Measurements from ENCODE around the gene CAPRIN1.

Gene CAPRIN1

GRCh38 chr11:34037016-34037415 is 14.5 kb upstream of the CAPRIN1 start:
- H2AFZ ChIP-seq (ENCODE audit: low read length): no peak overlapping the region
- H3K4me3 ChIP-seq (ENCODE audit: low read length, poor library complexity, severe bottlenecking): no peak overlapping the region
- no peaks in the 10 kb centered on the region for H3K4me1 ChIP-seq (ENCODE audit: insufficient read depth, low read length, poor library complexity, severe bottlenecking)
- H3K9me2 ChIP-seq (replicated peaks; ENCODE audit: low read depth, low read length): no peaks in the 10 kb centered on the region
- no peaks in the 10 kb centered on the region for H3K9me3 ChIP-seq (ENCODE audit: insufficient read depth, low read depth, low read length)
- no peaks in the 10 kb centered on the region for H3K27me3 ChIP-seq (ENCODE audit: insufficient read depth, low read length, poor library complexity, severe bottlenecking)
- H3K36me3 ChIP-seq (ENCODE audit: insufficient read depth, low read length): no peaks in the 10 kb centered on the region
- no peak overlapping the region for H3K4me2 ChIP-seq (ENCODE audit: low read depth, low read length, poor library complexity, severe bottlenecking)
- no peak overlapping the region for H3K9ac ChIP-seq (ENCODE audit: low read depth, low read length, poor library complexity, severe bottlenecking)
- TF ChIP-seq CTCF (conservative IDR thresholded peaks at IDR 0.05; ENCODE audit: low read length) (no peak), EZH2phosphoT487 (IDR thresholded peaks at IDR 0.05; ENCODE audit: borderline replicate concordance) (no peak)
- H3F3A ChIP-seq (ENCODE audit: low read depth): no peaks in the 10 kb centered on the region
- no peaks in the 10 kb centered on the region for H4K20me1 ChIP-seq (ENCODE audit: insufficient read depth, low read length, poor library complexity, severe bottlenecking)
- no peaks in the 10 kb centered on the region for H3K79me2 ChIP-seq (ENCODE audit: insufficient read depth, low read length)

GRCh38 chr11:34040571-34040970 is 11.0 kb upstream of the CAPRIN1 start:
- no peaks in the 10 kb centered on the region for H3K79me2 ChIP-seq (ENCODE audit: insufficient read depth, low read length)
- H3K9ac ChIP-seq (ENCODE audit: low read depth, low read length, poor library complexity, severe bottlenecking): no peak overlapping the region
- H3F3A ChIP-seq (ENCODE audit: low read depth): no peaks in the 10 kb centered on the region
- H3K36me3 ChIP-seq (ENCODE audit: insufficient read depth, low read length): no peaks in the 10 kb centered on the region
- no peaks in the 10 kb centered on the region for H3K9me3 ChIP-seq (ENCODE audit: insufficient read depth, low read depth, low read length)
- peaks cover 3% of the 10 kb centered on the region for H3K4me1 ChIP-seq (ENCODE audit: insufficient read depth, low read length, poor library complexity, severe bottlenecking)
- no peak overlapping the region for H3K4me3 ChIP-seq (ENCODE audit: low read length, poor library complexity, severe bottlenecking)
- TF ChIP-seq CTCF (conservative IDR thresholded peaks at IDR 0.05; ENCODE audit: low read length) (no peak), EZH2phosphoT487 (IDR thresholded peaks at IDR 0.05; ENCODE audit: borderline replicate concordance) (no peak)
- no peak overlapping the region for H3K4me2 ChIP-seq (ENCODE audit: low read depth, low read length, poor library complexity, severe bottlenecking)
- H4K20me1 ChIP-seq (ENCODE audit: insufficient read depth, low read length, poor library complexity, severe bottlenecking): no peaks in the 10 kb centered on the region
- no peak overlapping the region for H2AFZ ChIP-seq (ENCODE audit: low read length)
- H3K9me2 ChIP-seq (replicated peaks; ENCODE audit: low read depth, low read length): no peaks in the 10 kb centered on the region
- H3K27me3 ChIP-seq (ENCODE audit: insufficient read depth, low read length, poor library complexity, severe bottlenecking): no peaks in the 10 kb centered on the region

GRCh38 chr11:34044664-34045485 is 6.7 kb upstream of the CAPRIN1 start:
- H3K4me1 ChIP-seq (ENCODE audit: insufficient read depth, low read length, poor library complexity, severe bottlenecking): peaks cover 3% of the 10 kb centered on the region
- no peaks in the 10 kb centered on the region for H4K20me1 ChIP-seq (ENCODE audit: insufficient read depth, low read length, poor library complexity, severe bottlenecking)
- H3F3A ChIP-seq (ENCODE audit: low read depth): peaks cover 4% of the 10 kb centered on the region; the same call in 1 of the 2 replicates
- no peak overlapping the region for H2AFZ ChIP-seq (ENCODE audit: low read length)
- no peak overlapping the region for H3K9ac ChIP-seq (ENCODE audit: low read depth, low read length, poor library complexity, severe bottlenecking)
- no peak overlapping the region for H3K4me3 ChIP-seq (ENCODE audit: low read length, poor library complexity, severe bottlenecking)
- no peaks in the 10 kb centered on the region for H3K27me3 ChIP-seq (ENCODE audit: insufficient read depth, low read length, poor library complexity, severe bottlenecking)
- no peaks in the 10 kb centered on the region for H3K36me3 ChIP-seq (ENCODE audit: insufficient read depth, low read length)
- no peak overlapping the region for H3K4me2 ChIP-seq (ENCODE audit: low read depth, low read length, poor library complexity, severe bottlenecking)
- H3K79me2 ChIP-seq (ENCODE audit: insufficient read depth, low read length): no peaks in the 10 kb centered on the region
- no peak for TF ChIP-seq CTCF (conservative IDR thresholded peaks at IDR 0.05; ENCODE audit: low read length)
- no peak for TF ChIP-seq EZH2phosphoT487 (IDR thresholded peaks at IDR 0.05; ENCODE audit: borderline replicate concordance)
- no peaks in the 10 kb centered on the region for H3K9me2 ChIP-seq (replicated peaks; ENCODE audit: low read depth, low read length)
- H3K9me3 ChIP-seq (ENCODE audit: insufficient read depth, low read depth, low read length): no peaks in the 10 kb centered on the region
